H1 (cell line): ENCODE data around the gene HSPA12A. TPM values are rescaled to one million over a fixed set of nuclear protein-coding genes. Genes with fewer than 3 reads are reported as not detected.

Source experiments
- ASH2L ChIP-seq: fragments of 200-600, 300-600 bp; sonication (generic); IDR thresholded peaks from one replicate; pipeline ENCODE4 v1.7.1; 2017; ENCODE audit warnings: low read length
- CBX8 ChIP-seq: fragments of 300-800, 300-1000 bp; sonication (generic); IDR thresholded peaks from 2 replicates; pipeline ENCODE4 v1.7.1; 2016; ENCODE audit warnings: low read depth, low read length, borderline replicate concordance
- CHD2 ChIP-seq: IDR thresholded peaks from 2 replicates; pipeline ENCODE4 v1.6.1; 2012; ENCODE audit warnings: low read length, improper control_type of control experiment
- JUN ChIP-seq: IDR thresholded peaks from 2 replicates; pipeline ENCODE4 v1.6.1; 2011; ENCODE audit warnings: low read depth, mild to moderate bottlenecking, improper control_type of control experiment, low read length
- JUND ChIP-seq: IDR thresholded peaks from 2 replicates; pipeline ENCODE4 v1.6.1; 2011; ENCODE audit warnings: mild to moderate bottlenecking, improper control_type of control experiment, low read length
- MAX ChIP-seq: IDR thresholded peaks from 2 replicates; pipeline ENCODE4 v1.6.1; 2012; ENCODE audit warnings: inconsistent platforms
- RNF2 ChIP-seq: fragments of 200-900, 300-1000 bp; sonication (generic); IDR thresholded peaks from 2 replicates; pipeline ENCODE4 v1.7.1; 2016; ENCODE audit warnings: borderline replicate concordance, low read depth, mild to moderate bottlenecking, antibody characterized with exemption, low read length; ENCODE audit not compliant: poor library complexity, severe bottlenecking; ENCODE audit errors: missing control alignments
- SIX5 ChIP-seq: IDR thresholded peaks from 2 replicates; pipeline ENCODE4 v1.6.1; 2011; ENCODE audit warnings: mild to moderate bottlenecking, low read depth, low read length
- SP4 ChIP-seq: IDR thresholded peaks from 2 replicates; pipeline ENCODE4 v1.6.1; 2012; ENCODE audit warnings: low read length, inconsistent platforms
- TAF7 ChIP-seq: optimal IDR thresholded peaks from 2 replicates; pipeline ENCODE3; 2011; ENCODE audit warnings: low read depth, mild to moderate bottlenecking, inconsistent platforms, low read length, moderate library complexity, borderline replicate concordance
- TBP ChIP-seq: IDR thresholded peaks from 2 replicates; pipeline ENCODE4 v1.6.1; 2011; ENCODE audit warnings: low read depth, low read length, improper control_type of control experiment
- polyA plus RNA-seq, 7 experiments: library from polyadenylated mRNA; depleted of rRNA in 3 of 7; stranded (reverse) in 5 of 7; unstranded in 2 of 7; fragments of >200 nt in 5 of 7; fragments of 200-250 nt in 2 of 7; gene quantifications; 1 replicate in 5 of 7; 2 replicates in 1 of 7; 4 replicates in 1 of 7; pipeline versions ENCODE4 v1.2.1 to v1.2.3, GENCODE V29; 2011 to 2013; ENCODE audit warnings: missing spikeins in 2 of 7, mixed read lengths in 2 of 7
- total RNA-seq: library from RNA; stranded (reverse); fragmentation: NEBNext Ultra II Directional; extraction: Animal tissue kit (Norgen Biotek cat#: 25700); gene quantifications from 2 replicates; pipeline ENCODE4 v1.2.1, GENCODE V29; 2021
- TF ChIP-seq, protein P1 (sequence below): IDR thresholded peaks from 2 replicates; pipeline ENCODE4 v1.6.1; 2012; ENCODE audit warnings: inconsistent platforms

Gene HSPA12A
- total and polyA plus RNA-seq, 2 of the 8 experiments (the other 6 are each of a cell fraction or from before 2014, with no cell fraction given) = 3.1 to 6.9 TPM

DNA sequence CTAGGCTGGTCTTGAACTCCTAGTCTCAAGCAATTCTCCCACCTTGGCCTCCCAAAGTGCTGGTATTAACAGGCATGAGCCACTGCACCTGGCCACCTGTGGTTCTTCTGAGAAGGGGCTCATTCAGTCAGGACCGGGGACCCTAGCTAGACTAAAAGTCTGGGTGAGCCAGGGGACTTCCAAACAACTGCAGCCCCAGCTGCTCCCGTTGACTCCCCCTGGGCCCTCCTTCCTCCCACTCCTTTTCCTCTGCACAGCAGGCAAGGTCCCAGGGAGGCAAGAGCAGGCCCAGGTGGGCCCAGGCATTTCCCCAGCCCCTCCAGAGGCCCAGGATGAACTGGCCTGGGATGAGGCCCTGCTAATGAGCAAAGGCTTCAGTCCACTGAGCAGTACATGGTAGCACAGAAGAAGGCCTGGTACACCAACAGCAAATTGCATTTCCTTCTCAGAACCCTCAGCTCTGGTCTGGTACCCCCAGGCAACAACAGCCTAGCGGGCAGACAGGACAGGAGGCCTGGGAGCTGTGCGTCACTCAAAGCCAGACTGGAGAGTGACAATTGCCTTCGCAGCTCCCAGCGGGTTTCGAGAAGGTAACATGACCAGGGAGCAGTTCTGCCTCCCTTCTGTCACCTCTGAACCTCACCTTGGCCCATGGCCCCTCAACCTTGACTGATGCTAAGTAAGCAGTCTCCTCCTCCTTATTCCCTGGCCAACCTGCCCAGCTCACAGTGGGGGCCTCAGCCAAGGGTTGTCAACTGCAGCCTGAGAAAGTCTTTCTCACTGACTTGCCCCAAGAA, 30.7 kb upstream of the HSPA12A start (continued):
- TF ChIP-seq, protein P1, sequence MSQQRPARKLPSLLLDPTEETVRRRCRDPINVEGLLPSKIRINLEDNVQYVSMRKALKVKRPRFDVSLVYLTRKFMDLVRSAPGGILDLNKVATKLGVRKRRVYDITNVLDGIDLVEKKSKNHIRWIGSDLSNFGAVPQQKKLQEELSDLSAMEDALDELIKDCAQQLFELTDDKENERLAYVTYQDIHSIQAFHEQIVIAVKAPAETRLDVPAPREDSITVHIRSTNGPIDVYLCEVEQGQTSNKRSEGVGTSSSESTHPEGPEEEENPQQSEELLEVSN = no peak
- TF ChIP-seq SIX5 (no peak), CHD2 (no peak), ASH2L (no peak), SP4 (no peak), CBX8 (no peak), TAF7 (no peak), RNF2 (no peak), MAX (no peak), JUND (no peak), JUN (no peak), TBP (no peak)
- TF ChIP-seq, all 59 proteins: peak for 0
